ENCODE results near the gene TEAD1.
A peak's percentile ranks its signal among the peaks of the same experiment; 100 is the strongest.
"Not testable (repeated sequence)": the region's sequence is repeated elsewhere in the genome, so short reads cannot be mapped to it uniquely, and the experiment has no call there.

The TEAD1 gene

DNA sequence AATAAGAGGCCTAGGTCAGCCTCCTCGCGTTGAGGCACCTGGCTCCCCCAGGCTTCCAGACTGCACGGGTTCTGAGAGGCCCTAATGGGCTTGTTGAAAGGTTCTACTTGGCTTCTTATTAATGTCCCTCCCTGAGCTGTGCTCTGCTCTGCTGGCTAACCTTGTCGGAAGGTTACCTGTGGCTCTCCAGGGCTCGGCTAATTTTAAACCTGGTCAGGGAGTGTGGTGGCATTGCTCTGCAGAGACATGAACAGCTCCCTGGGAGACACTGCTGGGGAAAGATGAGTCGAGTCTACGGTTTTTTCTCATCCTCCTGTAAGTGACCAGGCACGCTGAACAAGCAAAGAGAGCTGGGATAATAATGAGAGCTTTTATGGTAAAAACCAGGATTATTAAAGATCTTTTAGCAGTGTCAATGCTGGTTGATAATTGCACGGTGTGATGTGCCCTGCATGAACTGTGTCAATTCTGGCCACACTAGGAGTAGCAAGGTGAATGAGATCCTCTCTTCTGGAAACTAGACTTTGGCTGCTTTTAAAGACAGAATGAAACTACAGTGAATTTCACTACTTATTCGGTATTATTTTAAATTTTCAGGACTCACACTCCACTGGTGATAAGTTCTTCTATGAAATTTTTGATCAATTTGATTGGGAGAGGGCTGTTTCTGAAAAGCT, 70.7 kb downstream of the TEAD1 start:
- no peak for DNase-seq

DNA sequence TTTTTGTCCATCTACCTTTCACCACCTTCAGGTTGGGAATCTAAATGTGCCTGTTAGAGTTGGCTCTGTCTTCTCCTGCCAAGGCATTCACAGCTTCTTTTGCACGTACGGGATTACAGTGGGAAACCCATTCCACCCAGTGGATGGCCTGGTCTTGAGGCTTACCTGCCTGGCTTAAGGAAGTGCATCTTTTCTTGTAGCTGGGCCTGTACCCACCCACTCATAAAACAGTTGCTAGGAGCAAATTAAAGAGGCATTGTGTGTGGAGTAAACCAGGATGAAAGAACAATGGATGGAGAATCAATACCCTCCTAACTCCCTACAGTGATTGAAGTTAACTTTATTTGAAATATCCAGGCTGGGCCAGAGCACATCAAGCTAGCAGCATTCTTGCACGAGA, 71.6 kb downstream of the TEAD1 start:
- no peak for DNase-seq

DNA sequence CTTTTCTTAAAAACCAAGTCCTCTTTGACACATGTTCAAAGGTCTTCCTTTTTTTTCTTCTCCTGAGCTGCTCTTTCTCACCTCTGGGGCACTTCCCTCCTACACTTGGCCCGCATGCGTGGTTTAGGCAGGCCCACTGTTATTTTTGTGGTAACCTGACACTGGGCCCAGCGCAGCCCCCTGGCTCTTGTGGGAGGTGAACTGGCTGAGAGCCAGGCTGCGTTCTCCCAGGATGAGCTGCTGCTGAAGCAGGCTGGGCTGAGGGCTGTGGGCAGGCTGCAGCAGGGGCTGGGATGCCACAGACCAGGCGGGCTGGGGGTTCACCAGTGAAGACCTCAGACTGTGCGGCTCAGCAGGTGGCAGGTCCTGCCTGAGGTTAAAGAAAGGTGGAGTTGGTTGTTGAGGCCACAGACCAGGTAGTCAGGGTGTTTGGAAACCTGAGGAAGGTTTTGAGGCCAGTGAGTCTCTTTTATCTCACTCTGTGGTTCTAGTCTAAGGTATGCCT, 72.4 kb downstream of the TEAD1 start:
- peak; percentile 62 for DNase-seq

DNA sequence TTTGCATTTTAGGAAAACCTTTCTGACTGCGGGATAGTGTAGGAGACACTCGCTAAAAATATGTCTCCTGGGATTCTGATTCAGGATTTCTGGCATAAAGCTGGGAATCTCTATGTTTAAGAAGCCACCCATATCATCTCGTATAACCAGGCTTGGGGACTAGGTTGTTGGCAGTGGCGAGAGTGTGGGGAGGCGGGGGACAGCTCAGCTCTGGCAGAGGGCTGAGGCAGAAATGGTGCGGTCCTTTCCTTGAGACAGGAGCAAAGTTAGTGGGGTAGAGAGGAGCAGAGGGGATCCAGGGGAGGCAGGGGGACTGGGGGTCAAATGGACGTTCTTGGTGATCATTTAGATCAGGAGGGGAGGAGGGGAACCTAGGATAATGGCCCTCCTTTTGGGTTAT, 74.3 kb downstream of the TEAD1 start:
- DNase-seq: no peak

DNA sequence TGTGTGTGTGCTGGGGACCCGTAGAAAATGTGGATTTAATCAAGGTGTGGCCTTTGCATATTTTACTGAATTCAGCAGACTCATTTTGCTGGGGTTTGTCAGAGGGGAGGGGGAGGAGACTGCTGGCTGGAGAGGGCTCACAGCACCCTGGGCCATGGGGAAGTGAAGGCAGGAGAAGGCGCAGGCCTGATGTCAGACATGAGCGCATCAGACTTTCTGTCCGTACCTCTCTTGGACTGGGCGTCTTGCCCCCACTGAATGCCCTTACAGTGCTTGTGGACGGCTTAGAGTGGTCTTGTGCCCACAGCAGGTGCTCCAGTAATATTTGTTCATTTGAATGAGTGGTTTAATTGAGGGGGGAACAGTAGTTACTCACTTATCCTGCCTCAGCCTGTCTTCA, 75.2 kb downstream of the TEAD1 start:
- DNase-seq: no peak

DNA sequence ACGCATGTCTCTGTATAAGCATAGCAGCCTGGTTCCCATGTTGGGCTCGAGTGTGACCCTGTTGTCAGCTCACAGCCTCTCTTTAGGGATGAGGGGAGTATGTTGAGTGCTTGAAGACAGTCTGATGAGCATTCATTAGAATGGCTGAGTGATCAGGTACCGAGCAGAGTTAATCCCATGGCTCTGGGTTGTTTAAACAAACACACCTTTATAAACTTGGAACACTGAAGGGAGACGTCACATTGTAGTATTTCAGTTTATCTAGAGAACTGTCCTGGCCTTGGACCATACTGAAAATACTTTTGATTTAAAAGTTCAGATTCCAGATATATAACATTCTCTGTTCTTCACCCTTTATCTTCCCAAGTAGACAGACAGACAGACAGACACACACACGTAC, 76.0 kb downstream of the TEAD1 start:
- no peak for DNase-seq

DNA sequence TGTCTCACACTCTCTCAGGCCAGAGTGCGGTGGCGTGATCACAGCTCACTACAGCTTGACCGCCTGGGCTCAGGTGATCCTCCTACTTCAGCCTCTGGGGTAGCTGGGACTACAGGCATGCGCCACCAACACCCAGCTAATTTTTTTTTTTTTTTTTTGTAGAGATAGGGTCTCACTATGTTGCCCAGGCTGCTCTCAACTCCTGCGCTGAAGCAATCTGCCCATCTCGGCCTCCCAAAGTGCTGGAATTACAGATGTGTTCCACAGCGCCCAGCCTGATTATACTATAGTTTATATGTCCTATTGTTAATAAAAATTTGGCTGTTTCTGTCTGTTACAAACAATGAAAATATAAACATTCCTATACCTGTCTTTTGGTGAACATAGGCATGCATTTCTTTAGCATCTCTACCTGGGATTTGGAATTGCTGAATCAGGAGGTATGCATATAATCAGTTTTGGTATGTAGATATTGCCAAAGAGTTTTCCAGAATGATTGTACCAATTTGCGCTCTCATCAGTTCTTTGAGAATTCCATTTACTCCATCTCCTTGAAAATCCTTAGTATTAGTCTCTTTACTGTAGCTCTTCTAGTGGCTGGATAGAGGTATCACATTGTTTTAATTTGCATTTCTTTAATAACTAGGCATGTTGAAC, 78.8 kb downstream of the TEAD1 start:
- DNase-seq: no peak

DNA sequence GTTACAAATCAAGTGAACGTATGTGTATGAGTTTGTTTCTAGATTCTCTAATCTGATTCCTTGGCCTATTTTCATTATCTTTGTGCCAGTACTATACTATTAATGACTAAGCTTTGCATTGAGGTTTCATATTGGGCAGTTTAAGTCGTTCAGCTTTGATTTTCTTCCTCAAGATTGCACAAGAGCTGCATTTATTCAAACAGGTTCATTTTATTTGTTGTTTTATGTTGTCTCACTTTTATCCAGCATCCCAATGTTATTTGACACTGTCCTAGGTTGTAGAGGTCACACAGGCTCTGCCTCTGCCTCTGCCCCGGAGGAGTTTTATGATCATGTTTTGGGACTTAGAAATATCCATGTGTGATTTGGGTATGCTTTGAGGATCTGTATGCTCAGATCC, 79.8 kb downstream of the TEAD1 start:
- no peak for DNase-seq

DNA sequence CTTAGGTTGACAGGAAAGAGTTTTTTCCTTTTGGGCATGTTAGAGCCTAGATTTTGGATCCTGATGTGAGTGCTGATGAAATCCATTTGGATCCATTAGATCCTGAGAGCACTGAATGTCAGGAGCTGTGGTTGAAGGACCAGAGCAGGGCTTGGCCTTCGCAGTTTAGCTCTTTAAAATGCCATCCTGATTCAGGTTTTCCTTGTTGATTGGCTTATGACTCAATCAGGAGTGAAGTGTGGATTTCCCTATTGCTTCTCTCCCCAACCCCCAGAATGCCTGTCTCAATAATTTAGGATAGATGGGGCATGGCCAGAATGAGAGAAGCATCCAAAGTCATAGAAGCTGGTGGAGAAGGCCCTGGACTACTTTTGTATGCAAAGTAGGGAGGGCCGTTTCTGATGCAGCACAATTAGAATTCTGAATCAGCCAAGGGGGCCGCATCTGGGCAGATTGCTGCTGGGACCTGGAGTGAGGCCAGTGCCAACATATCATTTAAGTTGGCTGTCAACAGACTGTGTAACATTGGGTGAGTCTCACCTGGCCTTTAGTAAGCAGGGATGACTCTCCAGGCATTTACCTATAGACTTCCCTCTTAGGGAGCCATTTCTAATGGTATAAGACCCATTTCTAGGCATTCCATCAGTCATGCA, 80.5 kb downstream of the TEAD1 start:
- no peak for DNase-seq

DNA sequence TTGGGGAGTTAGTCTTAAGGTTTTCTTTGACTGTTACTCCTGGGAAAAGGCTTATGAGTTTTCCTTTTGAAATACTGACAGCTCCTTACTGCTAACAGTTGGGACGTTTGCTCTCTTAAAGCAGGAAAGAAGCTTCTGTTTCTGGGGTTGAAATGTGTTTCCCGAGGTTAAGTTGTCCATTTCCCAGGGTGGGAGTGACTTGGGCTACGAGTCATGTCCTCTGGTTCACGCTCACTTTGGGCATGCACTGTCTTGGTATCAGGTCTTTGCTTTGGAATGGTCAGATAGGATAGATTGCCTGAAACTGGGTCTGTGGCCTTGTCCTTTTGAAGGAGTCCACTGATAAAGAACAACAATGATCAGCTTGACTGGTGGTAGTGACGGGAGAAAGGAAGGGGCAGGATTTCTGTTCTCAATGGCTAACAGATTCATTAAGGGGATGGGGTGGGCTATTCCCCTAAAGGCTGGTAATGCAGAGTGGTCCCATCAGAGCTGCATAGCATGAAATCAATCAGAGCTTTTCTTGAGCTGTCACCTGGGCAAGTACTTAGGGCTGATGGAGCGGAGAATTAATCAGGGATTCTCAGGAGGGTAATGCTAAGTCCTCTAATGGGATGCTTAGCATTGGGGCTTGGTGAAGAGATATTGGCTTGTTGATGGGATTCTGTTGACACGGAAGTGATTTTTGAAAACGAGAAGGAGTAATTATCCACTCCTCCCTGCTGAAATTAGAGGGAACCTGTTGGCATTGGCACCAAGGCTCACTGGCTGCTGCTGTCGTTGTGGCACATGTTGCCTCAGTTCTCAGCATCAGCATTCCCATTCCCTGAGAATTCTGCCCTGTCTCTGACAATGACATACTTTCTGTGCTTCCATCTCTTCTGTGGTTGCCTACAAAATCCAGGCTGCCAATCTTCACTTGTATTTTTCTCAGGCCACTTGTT, 81.6 kb downstream of the TEAD1 start:
- no peak for DNase-seq

DNA sequence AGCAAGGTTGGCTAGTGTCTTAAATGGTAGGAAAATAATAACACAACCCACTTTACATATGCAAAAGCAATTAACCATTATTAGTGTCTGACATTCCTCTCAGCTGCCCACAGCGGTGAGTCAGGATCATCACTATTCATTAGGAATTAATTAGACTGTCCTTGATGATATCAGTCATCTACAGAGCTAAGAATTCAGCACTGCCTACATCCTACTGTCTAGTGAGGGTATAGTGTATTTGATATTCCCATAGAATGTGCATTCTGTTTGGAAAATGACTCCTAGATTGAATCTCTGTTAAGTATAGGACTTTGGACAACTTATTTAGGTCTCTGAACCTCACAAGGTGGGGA, 82.2 kb downstream of the TEAD1 start:
- DNase-seq: no peak

DNA sequence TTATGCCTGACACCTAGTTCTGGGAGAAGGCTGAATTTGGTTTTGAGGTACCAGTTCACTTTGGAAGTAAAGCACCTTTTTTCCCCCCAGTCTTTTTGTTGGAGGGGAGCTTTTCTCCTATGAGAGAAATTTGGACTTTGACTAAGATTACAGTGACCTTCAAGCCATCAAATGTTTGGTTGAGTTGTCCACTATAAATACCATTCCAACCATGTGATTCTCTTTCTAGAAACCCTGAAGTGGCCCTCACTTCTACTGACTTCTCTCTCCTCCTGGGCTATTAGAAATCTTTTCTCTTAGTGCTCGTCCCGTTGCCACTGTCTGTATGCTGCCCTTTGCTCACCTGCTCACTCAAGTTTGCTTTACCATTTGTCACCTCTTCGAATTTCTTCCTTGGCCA, 82.6 kb downstream of the TEAD1 start:
- no peak for DNase-seq

DNA sequence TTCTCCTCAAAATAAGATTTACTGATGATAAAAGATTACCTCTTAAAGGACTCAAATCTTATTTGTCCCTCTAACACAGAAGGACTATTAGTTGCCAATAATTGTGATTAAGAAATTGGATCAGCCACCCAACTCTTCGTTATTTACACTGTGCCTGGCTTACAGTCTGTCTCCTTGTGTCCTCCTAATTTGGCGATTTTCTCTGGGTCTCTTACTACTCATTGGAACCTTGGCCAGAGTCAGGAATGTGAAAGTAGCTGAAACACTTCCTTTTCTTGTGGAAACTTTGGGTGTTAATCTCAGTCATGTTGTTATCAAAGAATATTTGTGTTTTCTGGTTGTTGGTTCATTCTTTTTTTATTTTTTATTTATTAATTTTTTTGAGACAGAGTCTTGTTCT, 83.2 kb downstream of the TEAD1 start:
- no peak for DNase-seq

DNA sequence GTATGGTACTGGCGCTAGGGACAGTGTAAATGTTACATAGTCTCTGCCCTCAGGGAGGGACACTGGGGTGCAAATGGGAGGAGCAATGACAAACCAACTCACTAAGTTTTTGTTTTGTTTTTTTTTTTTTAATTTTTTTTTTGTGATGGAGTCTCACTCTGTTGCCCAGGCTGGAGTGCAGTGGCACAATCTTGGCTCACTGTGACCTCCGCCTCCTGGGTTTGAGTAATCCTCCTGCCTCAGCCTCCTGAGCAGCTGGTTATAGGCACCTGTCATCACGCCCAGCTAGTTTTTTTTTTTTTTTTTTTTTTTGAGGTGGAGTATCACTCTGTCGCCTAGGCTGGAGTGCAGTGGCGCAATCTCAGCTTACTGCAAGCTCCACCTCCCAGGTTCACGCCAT, 83.9 kb downstream of the TEAD1 start:
- DNase-seq: not testable (repeated sequence)

DNA sequence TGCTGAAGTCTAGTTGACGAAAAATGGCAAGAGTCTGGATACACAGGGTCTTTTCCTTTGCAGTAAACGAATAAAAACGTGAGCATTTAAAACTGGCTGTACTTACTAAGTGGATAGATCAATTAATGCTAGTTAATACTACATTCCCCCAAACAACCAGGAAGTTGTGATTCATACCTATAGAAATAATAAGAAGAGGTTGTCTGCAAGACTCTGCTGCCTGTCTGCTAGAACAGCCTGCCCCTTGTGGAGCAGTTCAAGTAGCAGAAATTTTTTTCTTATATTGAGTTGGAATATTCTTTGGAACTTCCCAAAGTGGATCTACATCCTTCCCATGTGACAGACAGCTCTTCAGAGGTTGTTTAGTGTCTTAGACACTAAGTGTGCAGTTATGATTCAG, 86.8 kb downstream of the TEAD1 start:
- no peak for DNase-seq

DNA sequence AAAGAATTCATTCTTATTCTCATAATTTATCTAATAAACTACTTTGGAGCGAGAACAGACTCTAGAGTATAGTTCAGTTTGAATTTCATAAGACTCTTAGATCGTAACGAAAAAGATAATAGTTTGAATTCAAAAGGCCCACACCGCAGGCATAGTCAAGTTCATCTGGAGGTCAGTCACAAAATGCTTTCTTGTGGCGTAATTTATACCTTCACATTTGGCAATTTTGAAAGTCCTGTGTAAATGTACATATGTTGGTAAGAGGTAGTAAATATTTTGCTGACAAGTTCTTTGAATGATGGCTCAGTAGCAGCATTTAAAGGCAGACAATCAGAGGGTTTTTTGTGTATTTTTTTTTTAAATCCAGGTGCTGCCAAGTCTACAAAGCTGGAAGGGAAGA, 88.1 kb downstream of the TEAD1 start:
- DNase-seq: no peak

DNA sequence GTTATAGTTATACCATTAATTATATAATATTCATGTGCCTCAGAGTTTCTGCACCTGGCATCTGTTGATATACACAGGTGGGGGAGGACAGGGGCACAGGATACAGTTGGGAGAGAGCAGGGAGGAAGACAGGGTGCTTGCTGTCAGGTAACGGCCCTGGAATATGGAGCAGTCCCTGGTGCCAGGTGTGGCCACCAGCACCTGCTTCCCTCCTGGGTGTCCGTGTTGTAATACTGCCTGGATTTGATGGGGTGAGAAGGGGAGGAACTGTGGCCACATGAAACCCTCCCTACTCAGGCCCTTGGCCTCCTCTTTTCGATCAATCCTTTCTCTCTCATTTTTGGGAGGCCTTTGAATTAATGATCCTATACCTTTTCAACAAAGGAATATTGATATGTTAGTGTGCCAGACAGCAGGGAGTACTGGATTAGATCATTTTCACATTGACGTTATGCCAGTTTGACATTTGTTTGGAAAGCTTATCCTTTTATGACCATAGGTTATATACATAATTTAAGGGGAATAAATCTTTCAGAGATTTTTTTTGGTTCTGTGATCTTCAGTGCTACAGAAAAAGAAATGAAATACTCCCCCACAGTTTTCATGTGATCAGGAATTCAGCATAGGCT, 88.6 kb downstream of the TEAD1 start:
- DNase-seq: no peak

DNA sequence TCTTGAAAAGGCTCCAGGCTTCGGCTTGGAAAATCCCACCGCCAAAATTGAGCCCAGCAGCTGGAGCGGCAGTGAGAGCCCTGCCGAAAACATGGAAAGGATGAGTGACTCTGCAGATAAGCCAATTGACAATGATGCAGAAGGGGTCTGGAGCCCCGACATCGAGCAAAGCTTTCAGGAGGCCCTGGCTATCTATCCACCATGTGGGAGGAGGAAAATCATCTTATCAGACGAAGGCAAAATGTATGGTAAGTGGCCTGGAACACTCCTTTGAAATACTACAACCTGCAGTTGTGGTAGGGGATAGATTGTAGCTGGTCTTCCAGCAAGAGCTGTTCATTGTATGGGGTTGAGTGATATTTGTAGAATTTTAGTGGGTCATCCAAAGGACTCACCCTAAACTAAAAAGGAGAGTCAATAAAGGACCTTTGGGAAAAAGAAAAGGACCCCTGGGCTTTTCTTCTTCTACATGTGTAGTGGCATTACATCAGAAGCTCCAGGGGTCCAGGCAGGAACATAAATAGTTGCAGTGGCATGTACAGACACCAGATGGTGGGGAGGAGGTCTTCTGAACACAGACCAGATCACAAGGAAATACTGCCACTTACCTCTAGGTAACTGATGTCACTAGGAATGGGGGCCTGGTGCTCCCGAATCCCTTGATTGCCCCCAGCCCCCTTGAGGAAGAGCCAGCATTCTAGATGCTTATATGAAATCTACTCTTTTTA, 90.1 kb downstream of the TEAD1 start:
- DNase-seq: no peak

DNA sequence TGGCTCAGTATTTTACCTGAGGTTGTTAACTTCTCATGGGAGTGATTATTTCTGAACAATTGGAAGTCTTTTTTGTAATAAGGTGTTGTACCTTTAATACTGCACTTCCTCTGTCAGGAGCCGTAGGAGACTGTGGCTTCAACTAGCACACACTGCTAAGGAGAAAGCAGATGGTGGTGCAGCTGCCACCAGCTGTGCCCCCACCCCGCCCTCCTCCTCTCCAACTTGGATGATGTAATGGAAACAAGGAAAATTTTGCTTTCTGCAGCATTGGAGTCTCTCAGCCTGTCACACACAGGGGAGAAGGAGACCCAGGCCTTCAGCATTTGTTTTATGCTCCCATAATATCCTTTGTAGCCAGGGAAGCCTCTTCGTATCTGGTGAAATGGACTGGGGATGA, 91.2 kb downstream of the TEAD1 start:
- no peak for DNase-seq

DNA sequence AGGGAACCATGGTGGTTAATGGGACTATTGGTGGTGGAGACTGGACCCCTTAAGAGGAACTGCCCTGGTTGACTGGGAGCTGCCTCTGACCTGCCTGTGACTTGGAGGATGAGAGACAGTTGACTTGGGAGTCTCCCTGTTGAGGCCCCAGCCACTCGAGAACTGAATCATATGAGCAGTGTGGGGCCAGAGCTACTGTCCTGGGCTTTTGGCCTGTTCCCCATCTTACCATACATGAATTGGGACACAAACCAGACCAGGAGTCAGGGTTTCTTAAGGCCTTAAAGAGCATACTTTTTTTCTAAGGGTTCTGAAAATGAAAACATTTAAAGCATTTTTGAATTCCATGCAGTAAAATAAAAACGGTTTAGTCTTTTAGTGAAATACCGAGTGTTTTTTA, 92.8 kb downstream of the TEAD1 start:
- DNase-seq: no peak

DNA sequence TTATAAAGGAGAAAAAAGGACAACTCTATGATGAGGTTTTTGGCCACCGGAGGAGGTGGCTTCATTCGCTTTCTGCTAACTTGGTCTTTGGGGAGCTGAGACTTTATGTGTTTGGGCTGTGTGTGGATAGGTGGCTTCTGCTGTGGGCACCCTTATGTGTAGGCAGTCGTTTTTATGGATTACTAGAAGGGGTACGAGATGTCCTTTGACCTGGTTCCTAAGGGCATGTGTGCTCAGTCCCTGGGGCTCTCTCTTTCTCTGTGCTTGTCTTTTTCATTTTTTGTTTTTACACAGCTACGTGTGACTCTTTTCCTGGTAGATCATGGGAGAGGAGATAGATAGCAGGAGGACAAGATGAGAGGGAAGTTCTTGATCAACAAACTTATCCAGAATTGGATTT, 93.4 kb downstream of the TEAD1 start:
- DNase-seq: no peak

Measured in OCI-M1 (cell line).